GM12878 (cell line): Measurements from ENCODE around the gene NR2C2AP. TPM values are rescaled to one million over a fixed set of nuclear protein-coding genes. Genes with fewer than 3 reads are reported as not detected.

Experiments
- ATAC-seq: fragments of 200-7000 bp; cut with Tn5 transposase; 3 replicates; pipeline ENCODE4 v1.9.1; 2020; ENCODE audit warnings: mild to moderate bottlenecking, moderate library complexity
- BruUV-seq: library from RNA; stranded (reverse); fragments of 400-500 nt; replicated peaks from 2 replicates; lab custom pipeline; 2021; lab: Mats Ljungman, UMichigan
- CTCF ChIA-PET: fragments of 300-600 bp; sonication (Branson Sonifier 250); formaldehyde crosslinking; extraction: SDS; loops from one replicate; lab custom pipeline; 2021; ENCODE audit warnings: inconsistent platforms; lab: Yijun Ruan, JAX
- POLR2A ChIA-PET: fragments of 350-600 bp; formaldehyde crosslinking; extraction: SDS; loops from one replicate; lab custom pipeline; 2021; ENCODE audit warnings: inconsistent platforms; lab: Charles Lee
- RAD21 ChIA-PET: fragments of 300-600 bp; sonication (Branson Sonifier 250); formaldehyde crosslinking; loops from one replicate; lab custom pipeline; 2023; ENCODE audit warnings: antibody characterized with exemption; ENCODE audit not compliant: unreplicated experiment; lab: Charles Lee
- SMC1A ChIA-PET: fragments of 300-600 bp; sonication (Branson Sonifier 250); formaldehyde crosslinking; loops from one replicate; lab custom pipeline; 2023; ENCODE audit not compliant: unreplicated experiment, uncharacterized antibody; lab: Charles Lee
- DNase-seq: peaks from one replicate; pipeline ENCODE4 v3.0.0-alpha.2; 2011; ENCODE audit warnings: low read depth, low spot score
- FAIRE-seq: peaks from 3 replicates; lab custom pipeline; 2011; peaks lifted over from hg19 to GRCh38; lab: Jason Lieb, UNC
- H2AFZ ChIP-seq: 2 replicates; pipeline ENCODE4 v1.6.0; 2011; ENCODE audit warnings: low read depth, low read length, control low read depth; ENCODE audit not compliant: control insufficient read depth
- H3K27ac ChIP-seq: 2 replicates; pipeline ENCODE4 v1.5.1; 2011; ENCODE audit warnings: control low read depth; ENCODE audit not compliant: control insufficient read depth, insufficient read depth
- H3K27me3 ChIP-seq, 2 experiments: replicated peaks in 1 of 2; 2 replicates each; pipeline versions ENCODE4 v1.6.0 to v1.6.1; 2011; ENCODE audit warnings: low read length in 1 of 2; ENCODE audit not compliant: control insufficient read depth in 2 of 2, insufficient read depth in 2 of 2
- H3K36me3 ChIP-seq, 2 experiments: 2 replicates each; pipeline ENCODE4 v1.5.1; 2011; ENCODE audit warnings: low read length in 1 of 2; ENCODE audit not compliant: control insufficient read depth in 2 of 2, insufficient read depth in 2 of 2
- H3K4me1 ChIP-seq: 2 replicates; pipeline ENCODE4 v1.6.1; 2011; ENCODE audit warnings: mild to moderate bottlenecking, low read length, moderate library complexity, mixed read lengths; ENCODE audit not compliant: control insufficient read depth, insufficient read depth
- H3K4me2 ChIP-seq: 2 replicates; pipeline ENCODE4 v1.6.0; 2011; ENCODE audit warnings: control low read depth; ENCODE audit not compliant: control insufficient read depth, insufficient read depth
- H3K4me3 ChIP-seq: fragments of 200-600 bp; sonication (generic); 2 replicates; pipeline ENCODE4 v1.5.1; 2016
- H3K79me2 ChIP-seq: 2 replicates; pipeline ENCODE4 v1.6.0; 2011; ENCODE audit warnings: low read length; ENCODE audit not compliant: control insufficient read depth, insufficient read depth
- H3K9ac ChIP-seq: 2 replicates; pipeline ENCODE4 v1.8.0; 2011; ENCODE audit warnings: low read length, control low read depth, mixed read lengths; ENCODE audit not compliant: control insufficient read depth, insufficient read depth
- H3K9me3 ChIP-seq: replicated peaks from 3 replicates; pipeline ENCODE4 v1.5.1; 2011; ENCODE audit warnings: mild to moderate bottlenecking, low read length; ENCODE audit not compliant: control insufficient read depth, insufficient read depth
- H4K20me1 ChIP-seq: 2 replicates; pipeline ENCODE4 v1.6.0; 2011; ENCODE audit not compliant: control insufficient read depth, insufficient read depth
- ASH2L ChIP-seq: fragments of 300-600, 200-600 bp; sonication (generic); IDR thresholded peaks from 2 replicates; pipeline ENCODE4 v1.6.1; 2017; ENCODE audit warnings: low read depth, mild to moderate bottlenecking, borderline replicate concordance
- E2F8 ChIP-seq: fragments of 450-650 bp; IDR thresholded peaks from 2 replicates; pipeline ENCODE4 v1.6.1; 2018; ENCODE audit warnings: mild to moderate bottlenecking, low read depth, moderate library complexity; ENCODE audit not compliant: partially characterized antibody
- JUNB ChIP-seq: IDR thresholded peaks from 2 replicates; pipeline ENCODE4 v1.6.1; 2016; ENCODE audit warnings: antibody characterized with exemption, mild to moderate bottlenecking
- MEF2B ChIP-seq: fragments of 450-650 bp; IDR thresholded peaks from 2 replicates; pipeline ENCODE4 v1.6.1; 2018; ENCODE audit warnings: mild to moderate bottlenecking, moderate library complexity; ENCODE audit not compliant: partially characterized antibody, poor library complexity, severe bottlenecking
- NFIC ChIP-seq: IDR thresholded peaks from 2 replicates; pipeline ENCODE4 v1.6.1; 2012; ENCODE audit warnings: low read depth, mild to moderate bottlenecking, inconsistent platforms, low read length, moderate library complexity
- NFYB ChIP-seq: IDR thresholded peaks from 2 replicates; pipeline ENCODE4 v1.6.1; 2011; ENCODE audit warnings: low read depth, mild to moderate bottlenecking, low read length, improper control_type of control experiment, moderate library complexity; ENCODE audit not compliant: insufficient read depth
- RAD51 ChIP-seq: fragments of 450-650 bp; IDR thresholded peaks from 2 replicates; pipeline ENCODE4 v1.6.1; 2016; ENCODE audit warnings: moderate library complexity, mild to moderate bottlenecking, inconsistent platforms
- RELA ChIP-seq: fragments of 450-650 bp; IDR thresholded peaks from 2 replicates; pipeline ENCODE4 v1.8.0; 2014; ENCODE audit warnings: borderline replicate concordance; ENCODE audit not compliant: partially characterized antibody
- TAF1 ChIP-seq: IDR thresholded peaks from 2 replicates; pipeline ENCODE4 v1.6.1; 2011; ENCODE audit warnings: mild to moderate bottlenecking, low read depth, low read length, borderline replicate concordance
- ZBTB40 ChIP-seq: fragments of 450-650 bp; IDR thresholded peaks from 2 replicates; pipeline ENCODE4 v1.6.1; 2016; ENCODE audit warnings: mild to moderate bottlenecking, moderate library complexity, borderline replicate concordance
- ZZZ3 ChIP-seq: IDR thresholded peaks from 2 replicates; pipeline ENCODE4 v1.6.1; 2011; ENCODE audit warnings: low read depth; ENCODE audit not compliant: control insufficient read depth, insufficient read length
- WGBS: methylation state at CpG from one replicate; pipeline ENCODE4 v1.1.6; 2016; ENCODE audit warnings: low lambda C conversion rate; ENCODE audit not compliant: insufficient replicate concordance, insufficient coverage; ENCODE audit errors: missing lambda C conversion rate; 5-methylcytosine and 5-hydroxymethylcytosine counted together
- in situ Hi-C: fragments of 300-500 bp; cut with MboI; formaldehyde crosslinking; loops from 9 replicates; pipeline ENCODE4 v1.14.3; 2018; ENCODE audit warnings: mixed read lengths
- intact Hi-C: fragments of 100-400 bp; cut with micrococcal nuclease; formaldehyde crosslinking; loops from one replicate; pipeline ENCODE4 v1.14.2; 2022; ENCODE audit not compliant: unreplicated experiment
- polyA plus RNA-seq, 11 experiments: library from polyadenylated mRNA; depleted of rRNA in 4 of 11; unstranded in 6 of 11; stranded (reverse) in 5 of 11; fragments of >200 nt; fragmentation: Nextera tagmentation in 4 of 11; fragmentation: Illumina TruSeq in 1 of 11; extraction: Ambion mirVana in 4 of 11; extraction: Trizol in 1 of 11; gene quantifications; 1 replicate in 1 of 11; 2 replicates in 10 of 11; pipeline versions ENCODE4 v1.2.1 to v1.2.3, GENCODE V29; 2011 to 2016; ENCODE audit warnings: inconsistent platforms in 2 of 11, missing spikeins in 2 of 11, low read depth in 1 of 11
- total RNA-seq, 4 experiments: library from RNA; depleted of rRNA in 3 of 4; stranded (reverse); fragments of >200 nt in 3 of 4; fragmentation: Illumina TruSeq in 1 of 4; extraction: Trizol in 1 of 4; gene quantifications; 2 replicates each; pipeline versions ENCODE4 v1.2.1 to v1.2.3, GENCODE V29; 2013 to 2021

The NR2C2AP gene
- total and polyA plus RNA-seq, 10 of the 15 experiments (the other 5 are each of a cell fraction or from before 2014, with no cell fraction given) = 21.5 to 44.8 (median 28.1) TPM

GRCh38 chr19:19186742-19187141 is 16.5 kb downstream of the NR2C2AP start:
- peaks cover 18% of the 10 kb centered on the region for H3K79me2 ChIP-seq
- peaks cover 2% of the 10 kb centered on the region; the same call in 1 of the 3 replicates for H3K9me3 ChIP-seq
- no peak for FAIRE-seq
- intact Hi-C loops (no loop called here), in situ Hi-C loops (no loop called here)
- H3K27ac ChIP-seq = no peak overlapping the region
- 100% methylated on average over 14 of the region's 14 CpGs for WGBS
- no peak for ATAC-seq
- DNase-seq = no peak
- RAD21 ChIA-PET = no interaction called here
- peaks cover 6% of the 10 kb centered on the region; the same call in 1 of the 2 replicates for H3K4me1 ChIP-seq
- no peak overlapping the region for H3K4me3 ChIP-seq
- BruUV-seq = no TSS peak
- TF ChIP-seq TAF1 (no peak), MEF2B (no peak), NFYB (no peak), NFIC (no peak), RAD51 (no peak), ZZZ3 (no peak), RELA (no peak), JUNB (no peak), ASH2L (no peak), E2F8 (no peak), ZBTB40 (no peak)
- peaks cover 2 to 3% of the 10 kb centered on the region in 2 experiments; a peak in 2 of 4 replicates for H3K36me3 ChIP-seq
- no peaks in the 10 kb centered on the region for H4K20me1 ChIP-seq
- H3K4me2 ChIP-seq = no peak overlapping the region
- SMC1A ChIA-PET = no interaction called here
- no peaks in the 10 kb centered on the region for H3K27me3 ChIP-seq
- H3K9ac ChIP-seq = no peak overlapping the region
- CTCF ChIA-PET = interaction anchor here (0.6 to 1.0 kb wide), 2 partner anchors 12 to 157 kb away, joined by 3 to 5 read pairs; no protein-coding TSS in a partner anchor
- H2AFZ ChIP-seq = no peak overlapping the region
- POLR2A ChIA-PET = interaction anchor here (0.7 kb wide), 1 partner anchor 164 kb away, joined by 3 read pairs; no protein-coding TSS in a partner anchor
